AG20443 (cell line): Measurements from ENCODE around the gene NELL2.
"Not testable (repeated sequence)": the region's sequence is repeated elsewhere in the genome, so short reads cannot be mapped to it uniquely, and the experiment has no call there.

ENCODE experiments used
- DNase-seq: peaks from one replicate; pipeline ENCODE4 v3.0.0; 2012; ENCODE audit warnings: low spot score, mixed read lengths

NELL2 gene

GRCh38 chr12:44778863-44779262 is 97.3 kb downstream of the NELL2 start:
- no peak for DNase-seq

- no peak for DNase-seq
Observed at GRCh38 chr12:44777044-44777443, 99.1 kb downstream of the NELL2 start.

GRCh38 chr12:44775901-44776300 is 100.2 kb downstream of the NELL2 start:
- no peak for DNase-seq

- DNase-seq, result peak; percentile 18
Observed at GRCh38 chr12:44774815-44775411, 101.2 kb downstream of the NELL2 start.

- no peak for DNase-seq
Observed at GRCh38 chr12:44771485-44772021, 104.6 kb downstream of the NELL2 start.

GRCh38 chr12:44765796-44766195 is 110.3 kb downstream of the NELL2 start:
- DNase-seq, result no peak

- DNase-seq, result no peak
Observed at GRCh38 chr12:44763021-44763420, 113.1 kb downstream of the NELL2 start.

- DNase-seq, result no peak
Observed at GRCh38 chr12:44759289-44759688, 116.8 kb downstream of the NELL2 start.

GRCh38 chr12:44750468-44750867 is 125.6 kb downstream of the NELL2 start:
- no peak for DNase-seq

- DNase-seq, result no peak
Observed at GRCh38 chr12:44749566-44749965, 126.5 kb downstream of the NELL2 start.

GRCh38 chr12:44748950-44749468 is 127.1 kb downstream of the NELL2 start:
- DNase-seq, result no peak

GRCh38 chr12:44741292-44741980 is 134.7 kb downstream of the NELL2 start:
- DNase-seq, result not testable (repeated sequence)

GRCh38 chr12:44738051-44738450 is 138.1 kb downstream of the NELL2 start:
- DNase-seq, result no peak

- DNase-seq, result no peak
Observed at GRCh38 chr12:44728566-44728965, 147.5 kb downstream of the NELL2 start.

- DNase-seq, result no peak
Observed at GRCh38 chr12:44720265-44720664, 155.8 kb downstream of the NELL2 start.

- no peak for DNase-seq
Observed at GRCh38 chr12:44717612-44718011, 158.5 kb downstream of the NELL2 start.

GRCh38 chr12:44716711-44717110 is 159.4 kb downstream of the NELL2 start:
- no peak for DNase-seq

- no peak for DNase-seq
Observed at GRCh38 chr12:44711736-44712135, 164.4 kb downstream of the NELL2 start.

GRCh38 chr12:44709166-44709565 is 166.9 kb downstream of the NELL2 start:
- DNase-seq, result no peak

- no peak for DNase-seq
Observed at GRCh38 chr12:44708218-44708617, 167.9 kb downstream of the NELL2 start.

GRCh38 chr12:44703182-44703910 is 172.8 kb downstream of the NELL2 start:
- no peak for DNase-seq

- DNase-seq, result no peak
Observed at GRCh38 chr12:44697511-44697910, 178.6 kb downstream of the NELL2 start.

GRCh38 chr12:44696542-44696941 is 179.6 kb downstream of the NELL2 start:
- no peak for DNase-seq
